ENCODE data around the gene CSF2. TPM values are rescaled to one million over a fixed set of nuclear protein-coding genes. Genes with fewer than 3 reads are reported as not detected.

Gene CSF2
- total RNA-seq, 1 donor from 2014 or later, result not detected

GRCh38 chr5:132067941-132068808 lies 5.4 kb upstream of the CSF2 start:
- peaks cover 3% of the 10 kb centered on the region for H3K4me1 Mint-ChIP-seq (ENCODE audit: unreplicated experiment)
- no peak for DNase-seq (ENCODE audit: low spot score)
- H3K27me3 Mint-ChIP-seq (ENCODE audit: unreplicated experiment), result peaks cover 9% of the 10 kb centered on the region
- no peaks in the 10 kb centered on the region for H3K9me3 Mint-ChIP-seq (ENCODE audit: unreplicated experiment)
- H3K27ac Mint-ChIP-seq (ENCODE audit: unreplicated experiment), result no peak overlapping the region
- no peaks in the 10 kb centered on the region for H3K36me3 Mint-ChIP-seq (ENCODE audit: low read depth, unreplicated experiment)
- H3K4me3 Mint-ChIP-seq (ENCODE audit: unreplicated experiment), result no peak overlapping the region
- no peak for TF ChIP-seq CTCF (IDR thresholded peaks at IDR 0.05; ENCODE audit: unreplicated experiment)

- no peak for TF ChIP-seq CTCF (IDR thresholded peaks at IDR 0.05; ENCODE audit: unreplicated experiment)
- Mint-ChIP-seq H3K4me1 (ENCODE audit: unreplicated experiment) (peaks cover 3% of the 10 kb centered on the region), H3K4me3 (ENCODE audit: unreplicated experiment) (no peak overlapping the region), H3K27ac (ENCODE audit: unreplicated experiment) (no peak overlapping the region), H3K27me3 (ENCODE audit: unreplicated experiment) (peaks cover 9% of the 10 kb centered on the region), H3K36me3 (ENCODE audit: low read depth, unreplicated experiment) (no peaks in the 10 kb centered on the region), H3K9me3 (ENCODE audit: unreplicated experiment) (no peaks in the 10 kb centered on the region)
- DNase-seq (ENCODE audit: low spot score), result no peak
Observed at GRCh38 chr5:132069561-132069960, 4.0 kb upstream of the CSF2 start.

GRCh38 chr5:132069994-132070393 lies 3.6 kb upstream of the CSF2 start:
- Mint-ChIP-seq H3K27ac (ENCODE audit: unreplicated experiment) (no peak overlapping the region), H3K36me3 (ENCODE audit: low read depth, unreplicated experiment) (no peaks in the 10 kb centered on the region), H3K4me1 (ENCODE audit: unreplicated experiment) (peaks cover 3% of the 10 kb centered on the region), H3K9me3 (ENCODE audit: unreplicated experiment) (no peaks in the 10 kb centered on the region), H3K27me3 (ENCODE audit: unreplicated experiment) (peaks cover 9% of the 10 kb centered on the region), H3K4me3 (ENCODE audit: unreplicated experiment) (no peak overlapping the region)
- TF ChIP-seq CTCF (IDR thresholded peaks at IDR 0.05; ENCODE audit: unreplicated experiment), result no peak
- no peak for DNase-seq (ENCODE audit: low spot score)

- no peak for DNase-seq (ENCODE audit: low spot score)
- H3K4me3 Mint-ChIP-seq (ENCODE audit: unreplicated experiment), result no peak overlapping the region
- H3K4me1 Mint-ChIP-seq (ENCODE audit: unreplicated experiment), result peaks cover 3% of the 10 kb centered on the region
- H3K9me3 Mint-ChIP-seq (ENCODE audit: unreplicated experiment), result no peaks in the 10 kb centered on the region
- H3K27me3 Mint-ChIP-seq (ENCODE audit: unreplicated experiment), result peaks cover 8% of the 10 kb centered on the region
- no peak for TF ChIP-seq CTCF (IDR thresholded peaks at IDR 0.05; ENCODE audit: unreplicated experiment)
- no peak overlapping the region for H3K27ac Mint-ChIP-seq (ENCODE audit: unreplicated experiment)
- no peaks in the 10 kb centered on the region for H3K36me3 Mint-ChIP-seq (ENCODE audit: low read depth, unreplicated experiment)
Observed at GRCh38 chr5:132070460-132071337, 2.9 kb upstream of the CSF2 start.

All from endothelial cell (in vitro differentiated cells).